A673 (cell line): ENCODE data around the gene RSPRY1. TPM values are rescaled to one million over a fixed set of nuclear protein-coding genes. Genes with fewer than 3 reads are reported as not detected.

Experiments used
- BruUV-seq: library from RNA; stranded (reverse); fragments of 400-500 nt; replicated peaks from 2 replicates; lab custom pipeline; 2021; lab: Mats Ljungman, UMichigan
- CTCF ChIA-PET: fragments of 300-600 bp; sonication (Branson Sonifier 250); formaldehyde crosslinking; loops from one replicate; lab custom pipeline; 2022; ENCODE audit warnings: antibody characterized with exemption; lab: Charles Lee
- POLR2A ChIA-PET: fragments of 300-600 bp; sonication (Branson Sonifier 250); formaldehyde crosslinking; loops from one replicate; lab custom pipeline; 2022; ENCODE audit warnings: antibody characterized with exemption; ENCODE audit not compliant: low non-redundant PET; lab: Charles Lee
- DNase-seq: peaks from one replicate; pipeline ENCODE4 v3.0.0-alpha.2; 2015; ENCODE audit warnings: low spot score
- H3K27ac ChIP-seq: fragments of 200-600 bp; sonication (generic); 2 replicates; pipeline ENCODE4 v1.5.1; 2016; ENCODE audit warnings: mixed run types, low read depth, mild to moderate bottlenecking, mixed read lengths, antibody characterized with exemption, low read length; ENCODE audit not compliant: poor library complexity, severe bottlenecking
- H3K27me3 ChIP-seq: fragments of 200-600 bp; sonication (generic); replicated peaks from 2 replicates; pipeline ENCODE4 v1.6.1; 2017; ENCODE audit warnings: mixed run types, low read depth, mild to moderate bottlenecking, mixed read lengths, antibody characterized with exemption, low read length; ENCODE audit not compliant: insufficient read depth, poor library complexity
- H3K36me3 ChIP-seq: fragments of 200-600 bp; sonication (generic); 2 replicates; pipeline ENCODE4 v1.6.1; 2016; ENCODE audit warnings: mixed run types, mild to moderate bottlenecking, mixed read lengths, antibody characterized with exemption, low read length; ENCODE audit not compliant: insufficient read depth, poor library complexity, severe bottlenecking
- H3K4me1 ChIP-seq: fragments of 200-600 bp; sonication (generic); 2 replicates; pipeline ENCODE4 v1.6.1; 2017; ENCODE audit warnings: mixed run types, mild to moderate bottlenecking, mixed read lengths, antibody characterized with exemption, low read length; ENCODE audit not compliant: insufficient read depth, poor library complexity, severe bottlenecking
- H3K4me3 ChIP-seq: fragments of 200-600 bp; sonication (generic); 2 replicates; pipeline ENCODE4 v1.5.1; 2016; ENCODE audit warnings: low read depth, mixed run types, mild to moderate bottlenecking, mixed read lengths, low read length; ENCODE audit not compliant: poor library complexity, severe bottlenecking
- H3K9me3 ChIP-seq: fragments of 200-600 bp; sonication (generic); 2 replicates; pipeline ENCODE4 v1.6.1; 2016; ENCODE audit warnings: mixed run types, low read depth, mild to moderate bottlenecking, mixed read lengths, antibody characterized with exemption, low read length; ENCODE audit not compliant: poor library complexity, severe bottlenecking
- EZH2 ChIP-seq: fragments of 200-600 bp; sonication (generic); IDR thresholded peaks from 2 replicates; pipeline ENCODE4 v1.6.1; 2017; ENCODE audit warnings: borderline replicate concordance, low read depth, mild to moderate bottlenecking, mixed read lengths, antibody characterized with exemption, low read length; ENCODE audit not compliant: poor library complexity, severe bottlenecking
- intact Hi-C: fragments of 100-400 bp; cut with micrococcal nuclease; formaldehyde crosslinking; loops from one replicate; pipeline ENCODE4 v1.10.0; 2022; ENCODE audit not compliant: unreplicated experiment
- total RNA-seq: library from RNA; stranded (reverse); gene quantifications from 2 replicates; pipeline ENCODE4 v1.2.3, GENCODE V29; 2021
- TF ChIP-seq, protein P1 (sequence below): fragments of 300-800, 200-600 bp; sonication (generic); conservative IDR thresholded peaks from 2 replicates; pipeline ENCODE4 v1.5.1; 2017; ENCODE audit warnings: low read depth, mild to moderate bottlenecking, antibody characterized with exemption, low read length, moderate library complexity, mixed read lengths

Gene RSPRY1
- total RNA-seq, 1 experiment from 2014 or later = 45.6 TPM

DNA sequence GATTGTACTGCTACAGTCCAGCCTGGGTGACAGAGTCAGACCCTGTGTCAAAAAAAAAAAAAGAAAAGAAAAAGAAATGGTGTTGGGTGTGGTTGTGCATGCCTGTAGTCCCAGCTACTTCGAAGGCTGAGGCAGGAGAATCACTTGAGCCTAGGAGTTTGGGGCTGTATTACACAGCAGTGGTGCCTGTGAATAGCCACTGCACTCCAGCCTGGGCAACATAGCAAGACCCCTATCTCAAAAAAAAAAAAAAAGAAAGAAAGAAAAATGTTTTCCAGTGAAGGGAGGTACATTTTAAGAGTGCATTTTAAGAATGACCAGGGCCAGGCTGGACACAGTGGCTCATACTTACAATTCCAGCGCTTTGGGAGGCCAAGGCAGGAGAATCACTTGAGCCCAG lies 65.2 kb downstream of the RSPRY1 start:
- Histone ChIP-seq H3K4me1 (no peaks in the 10 kb centered on the region), H3K27me3 (no peaks in the 10 kb centered on the region), H3K9me3 (no peaks in the 10 kb centered on the region), H3K27ac (no peak overlapping the region), H3K36me3 (peaks cover 35% of the 10 kb centered on the region), H3K4me3 (no peak overlapping the region)
- CTCF ChIA-PET = no interaction called here
- no peak for DNase-seq
- BruUV-seq = no TSS peak
- POLR2A ChIA-PET = no interaction called here
- intact Hi-C loops = no loop called here
- TF ChIP-seq, protein P1, sequence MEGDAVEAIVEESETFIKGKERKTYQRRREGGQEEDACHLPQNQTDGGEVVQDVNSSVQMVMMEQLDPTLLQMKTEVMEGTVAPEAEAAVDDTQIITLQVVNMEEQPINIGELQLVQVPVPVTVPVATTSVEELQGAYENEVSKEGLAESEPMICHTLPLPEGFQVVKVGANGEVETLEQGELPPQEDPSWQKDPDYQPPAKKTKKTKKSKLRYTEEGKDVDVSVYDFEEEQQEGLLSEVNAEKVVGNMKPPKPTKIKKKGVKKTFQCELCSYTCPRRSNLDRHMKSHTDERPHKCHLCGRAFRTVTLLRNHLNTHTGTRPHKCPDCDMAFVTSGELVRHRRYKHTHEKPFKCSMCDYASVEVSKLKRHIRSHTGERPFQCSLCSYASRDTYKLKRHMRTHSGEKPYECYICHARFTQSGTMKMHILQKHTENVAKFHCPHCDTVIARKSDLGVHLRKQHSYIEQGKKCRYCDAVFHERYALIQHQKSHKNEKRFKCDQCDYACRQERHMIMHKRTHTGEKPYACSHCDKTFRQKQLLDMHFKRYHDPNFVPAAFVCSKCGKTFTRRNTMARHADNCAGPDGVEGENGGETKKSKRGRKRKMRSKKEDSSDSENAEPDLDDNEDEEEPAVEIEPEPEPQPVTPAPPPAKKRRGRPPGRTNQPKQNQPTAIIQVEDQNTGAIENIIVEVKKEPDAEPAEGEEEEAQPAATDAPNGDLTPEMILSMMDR = no peak
- no peak for TF ChIP-seq EZH2

DNA sequence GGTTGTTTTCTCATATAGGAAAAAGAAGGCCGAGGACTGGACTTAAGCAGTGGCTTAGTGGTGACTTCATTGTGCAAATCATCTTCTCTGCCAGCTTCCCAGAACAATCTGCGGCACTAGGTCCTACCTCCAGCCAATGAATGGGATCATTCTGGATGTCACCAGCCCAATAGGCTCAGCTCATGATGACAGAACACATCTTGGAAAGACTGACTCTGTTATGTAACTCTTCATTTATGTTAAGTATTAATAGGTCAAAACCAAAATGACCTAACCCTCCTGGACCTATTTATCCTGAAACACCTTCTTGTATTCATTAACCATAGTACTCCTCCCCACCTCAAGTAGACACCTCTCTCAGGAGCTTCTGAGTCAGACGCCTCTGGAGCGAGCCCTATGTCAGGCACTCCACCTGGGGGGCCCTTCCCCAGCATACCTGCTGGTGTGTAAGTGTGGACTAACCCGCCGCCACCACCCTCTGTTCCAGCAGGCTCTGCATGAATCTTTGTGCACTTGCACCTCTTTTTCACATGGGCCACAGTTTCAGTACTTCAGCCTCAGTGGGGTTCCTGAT lies 66.1 kb downstream of the RSPRY1 start:
- H3K27ac ChIP-seq = no peak overlapping the region
- CTCF ChIA-PET = no interaction called here
- no peaks in the 10 kb centered on the region for H3K4me1 ChIP-seq
- no TSS peak for BruUV-seq
- DNase-seq = no peak
- no peak for TF ChIP-seq EZH2
- TF ChIP-seq, protein P1 = no peak
- no peaks in the 10 kb centered on the region for H3K9me3 ChIP-seq
- peaks cover 30% of the 10 kb centered on the region for H3K36me3 ChIP-seq
- H3K27me3 ChIP-seq = no peaks in the 10 kb centered on the region
- intact Hi-C loops = no loop called here
- POLR2A ChIA-PET = no interaction called here
- no peak overlapping the region for H3K4me3 ChIP-seq

DNA sequence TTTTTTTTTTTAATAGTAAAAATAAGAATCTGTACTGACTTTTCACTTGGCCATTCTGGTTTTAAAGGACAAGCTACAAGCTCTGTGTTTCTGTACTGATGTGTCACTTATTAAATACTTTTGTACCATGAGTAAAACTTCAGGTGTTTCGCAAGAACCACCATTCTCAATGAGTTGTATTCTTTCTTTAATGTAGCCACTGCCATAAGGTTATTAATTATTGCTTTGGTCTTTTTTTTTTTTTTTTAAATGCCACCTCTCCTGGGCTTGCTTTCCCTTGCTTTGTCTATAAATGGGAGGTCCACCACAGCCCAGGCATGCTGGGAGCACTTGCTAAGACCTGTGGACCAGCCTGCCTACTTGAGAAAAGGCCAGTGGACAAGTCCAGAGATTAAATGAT lies 67.3 kb downstream of the RSPRY1 start:
- Histone ChIP-seq H3K9me3 (no peaks in the 10 kb centered on the region), H3K36me3 (peaks cover 30% of the 10 kb centered on the region), H3K4me1 (no peaks in the 10 kb centered on the region), H3K4me3 (no peak overlapping the region), H3K27me3 (no peaks in the 10 kb centered on the region), H3K27ac (no peak overlapping the region)
- no peak for DNase-seq
- no TSS peak for BruUV-seq
- CTCF ChIA-PET = no interaction called here
- intact Hi-C loops = no loop called here
- TF ChIP-seq, protein P1 = no peak
- TF ChIP-seq EZH2 = no peak
- POLR2A ChIA-PET = interaction anchor here (0.7 kb wide), 1 partner anchor 16 kb away, joined by 6 read pairs; no protein-coding TSS in a partner anchor
